Endometrial microvascular endothelial cells (primary cell): ENCODE results near the gene TMTC3. TPM values are rescaled to one million over a fixed set of nuclear protein-coding genes. Genes with fewer than 3 reads are reported as not detected.

ENCODE experiments used
- in situ Hi-C: cut with HindIII; loops from 2 replicates; pipeline ENCODE4 v1.10.0; 2017; ENCODE audit warnings: low sequenced_read_pairs, low pct_unique_long_range_greater_than_20kb; ENCODE audit errors: inconsistent ontology term
- total RNA-seq: library from RNA; depleted of rRNA; stranded (reverse); fragments of >200 nt; gene quantifications from one replicate; pipeline ENCODE4 v1.2.3, GENCODE V29; 2015; ENCODE audit errors: inconsistent ontology term

TMTC3 gene
- total RNA-seq, 1 donor from 2014 or later = 67.6 TPM

DNA sequence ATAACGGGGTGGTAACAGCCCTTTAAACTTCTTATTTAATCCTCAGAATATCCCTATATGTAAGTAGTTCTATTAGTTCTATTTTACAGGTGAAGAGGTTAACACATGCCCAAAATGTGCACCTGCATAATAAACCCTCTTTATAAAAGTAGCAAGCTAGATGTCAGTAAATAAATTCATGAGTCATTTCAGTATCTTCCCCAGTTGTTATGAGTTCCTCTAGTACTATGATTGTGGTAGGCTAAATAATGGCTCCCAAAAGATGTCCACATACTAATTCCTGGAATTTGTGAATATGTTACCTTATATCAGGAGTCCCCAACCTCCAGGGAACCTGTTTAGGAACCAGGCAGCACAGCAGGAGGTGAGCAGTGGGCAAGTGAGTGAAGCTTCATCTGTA lies 106.5 kb downstream of the TMTC3 start:
- in situ Hi-C loops = no loop called here

Other genes with a start within 250 kb of the TMTC3 start
- not detected for gene C12orf50, start 112.9 kb upstream of the TMTC3 start, total RNA-seq
- gene CEP290, start 219 bp upstream of the TMTC3 start, total RNA-seq = 6.7 TPM